ENCODE results near the gene ALKBH5. TPM values are rescaled to one million over a fixed set of nuclear protein-coding genes. Genes with fewer than 3 reads are reported as not detected.

The ALKBH5 gene
- total RNA-seq, 1 donor from 2014 or later = 92.6 TPM

DNA sequence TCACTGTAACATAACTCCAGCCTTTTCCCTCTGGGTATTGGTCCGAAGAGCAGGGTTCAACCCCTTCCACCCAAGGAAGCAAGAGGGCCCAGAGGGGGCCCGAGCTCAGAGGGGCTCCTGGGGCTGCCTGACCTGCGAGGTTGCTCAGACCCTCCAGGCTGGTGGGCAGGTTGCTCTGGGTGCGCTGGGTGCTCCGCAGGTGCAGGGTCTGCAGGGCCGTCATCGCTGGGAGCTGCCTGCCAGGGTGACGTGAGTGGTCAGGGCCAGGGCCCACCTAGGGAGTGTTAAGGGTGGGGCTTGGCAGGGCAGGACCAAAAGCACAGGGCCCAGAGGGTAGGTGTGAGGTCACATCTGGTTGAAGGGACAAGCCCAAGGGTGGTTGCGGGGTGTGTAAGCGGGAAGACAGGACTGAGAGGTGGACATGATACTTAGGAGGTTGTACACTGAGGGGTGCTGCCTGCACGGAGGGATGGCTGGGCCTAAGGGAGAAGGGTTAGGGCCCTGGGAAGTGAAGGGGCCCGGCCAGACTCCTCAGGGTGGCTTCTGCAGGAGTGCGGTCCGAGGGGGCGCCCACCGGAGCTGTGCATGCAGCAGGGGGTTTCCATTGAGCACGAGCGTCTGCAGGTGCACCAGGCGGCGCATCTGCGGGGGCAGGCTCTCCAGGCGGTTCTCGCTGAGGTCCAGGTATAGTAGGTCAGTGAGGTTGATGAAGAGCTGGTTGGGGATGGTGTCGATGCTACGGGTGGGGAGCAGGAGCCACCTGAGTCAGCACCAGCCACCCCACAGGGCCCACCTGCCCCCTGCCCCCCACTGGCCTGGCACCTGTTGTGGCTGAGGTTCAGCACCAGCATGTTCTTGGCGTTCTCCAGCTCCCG is 70.6 kb downstream of the ALKBH5 start:
- H3K79me2 ChIP-seq (ENCODE audit: insufficient read depth, low read length) = peaks cover 46% of the 10 kb centered on the region
- no peak overlapping the region for H3K4me2 ChIP-seq (ENCODE audit: low read length)
- Mint-ChIP-seq H3K36me3 (ENCODE audit: low read depth, unreplicated experiment) (peaks cover 13% of the 10 kb centered on the region), H3K4me3 (ENCODE audit: unreplicated experiment) (no peak overlapping the region), H3K27ac (ENCODE audit: unreplicated experiment) (peak overlapping the region; percentile 12), H3K4me1 (ENCODE audit: low read depth, unreplicated experiment) (peaks cover 11% of the 10 kb centered on the region), H3K9me3 (ENCODE audit: unreplicated experiment) (no peaks in the 10 kb centered on the region), H3K27me3 (ENCODE audit: low read depth, unreplicated experiment) (no peaks in the 10 kb centered on the region)
- no peak overlapping the region for H3K4me3 ChIP-seq (ENCODE audit: insufficient read depth, low read depth, low read length)
- H3K27me3 ChIP-seq (ENCODE audit: insufficient read depth, low read length) = no peaks in the 10 kb centered on the region
- H2AFZ ChIP-seq (ENCODE audit: low read depth, low read length) = no peak overlapping the region
- DNase-seq (ENCODE audit: low read depth) (no peak), FAIRE-seq (no peak)
- TF ChIP-seq EZH2 (IDR thresholded peaks at IDR 0.05; ENCODE audit: insufficient read depth, low read length) = no peak
- no peak overlapping the region for H3K27ac ChIP-seq (ENCODE audit: low read depth, low read length)
- no peak overlapping the region for H3K9ac ChIP-seq (ENCODE audit: low read length)
- peaks cover 13% of the 10 kb centered on the region for H3K4me1 ChIP-seq (ENCODE audit: insufficient read depth, low read length)
- H4K20me1 ChIP-seq (ENCODE audit: insufficient read depth, low read length) = peaks cover 73% of the 10 kb centered on the region
- H3K9me3 ChIP-seq (ENCODE audit: insufficient read depth, low read depth, low read length) = no peaks in the 10 kb centered on the region
- peaks cover 23% of the 10 kb centered on the region for H3K36me3 ChIP-seq (ENCODE audit: insufficient read depth, low read length)

DNA sequence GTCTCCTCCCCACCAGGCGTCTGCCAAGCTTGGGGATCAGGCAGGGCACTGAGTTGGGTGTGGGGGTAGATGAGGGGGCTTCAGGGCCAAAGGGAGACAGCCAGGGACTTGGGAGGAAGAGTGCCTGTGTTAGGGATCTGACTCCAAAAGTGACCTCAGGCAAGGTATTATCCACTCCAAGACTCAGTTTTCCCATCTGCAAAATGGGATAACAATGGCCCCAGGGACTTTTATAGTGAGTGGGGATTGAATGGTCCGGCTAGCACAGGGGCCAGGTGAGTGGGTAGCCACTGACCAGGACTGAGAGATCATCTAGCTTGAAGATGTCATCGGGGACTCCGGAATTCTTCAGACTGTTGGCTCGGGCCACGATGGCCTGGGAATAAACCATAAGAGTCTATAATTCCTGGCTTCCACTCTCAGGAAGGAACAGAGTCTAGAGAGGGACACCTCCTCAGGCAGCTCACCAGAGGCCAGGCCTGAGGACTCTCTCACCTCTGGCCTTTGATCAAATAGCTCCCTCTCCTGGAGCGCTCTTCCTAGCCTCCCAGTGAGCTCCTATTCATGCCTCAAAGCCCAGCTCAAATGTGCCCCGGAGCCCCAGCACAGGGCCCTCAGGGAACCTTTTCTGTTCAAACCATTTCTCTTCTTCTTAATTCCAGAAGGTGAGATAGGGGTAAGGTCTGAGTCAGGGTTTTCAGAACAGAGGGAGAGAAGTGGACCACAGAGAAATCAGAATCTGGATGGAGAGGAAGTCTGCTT is 71.4 kb downstream of the ALKBH5 start:
- H3K27me3 Mint-ChIP-seq (ENCODE audit: low read depth, unreplicated experiment) = no peaks in the 10 kb centered on the region
- no peaks in the 10 kb centered on the region for H3K9me3 Mint-ChIP-seq (ENCODE audit: unreplicated experiment)
- H3K79me2 ChIP-seq (ENCODE audit: insufficient read depth, low read length) = peaks cover 46% of the 10 kb centered on the region
- no peak overlapping the region for H3K9ac ChIP-seq (ENCODE audit: low read length)
- H3K4me1 ChIP-seq (ENCODE audit: insufficient read depth, low read length) = peaks cover 19% of the 10 kb centered on the region
- H3K27me3 ChIP-seq (ENCODE audit: insufficient read depth, low read length) = no peaks in the 10 kb centered on the region
- FAIRE-seq = no peak
- H3K4me1 Mint-ChIP-seq (ENCODE audit: low read depth, unreplicated experiment) = peaks cover 14% of the 10 kb centered on the region
- H2AFZ ChIP-seq (ENCODE audit: low read depth, low read length) = no peak overlapping the region
- no peak overlapping the region for H3K4me3 ChIP-seq (ENCODE audit: insufficient read depth, low read depth, low read length)
- no peak overlapping the region for H3K27ac Mint-ChIP-seq (ENCODE audit: unreplicated experiment)
- H3K9me3 ChIP-seq (ENCODE audit: insufficient read depth, low read depth, low read length) = no peaks in the 10 kb centered on the region
- H3K27ac ChIP-seq (ENCODE audit: low read depth, low read length) = no peak overlapping the region
- peaks cover 13% of the 10 kb centered on the region for H3K36me3 Mint-ChIP-seq (ENCODE audit: low read depth, unreplicated experiment)
- TF ChIP-seq, protein P1, sequence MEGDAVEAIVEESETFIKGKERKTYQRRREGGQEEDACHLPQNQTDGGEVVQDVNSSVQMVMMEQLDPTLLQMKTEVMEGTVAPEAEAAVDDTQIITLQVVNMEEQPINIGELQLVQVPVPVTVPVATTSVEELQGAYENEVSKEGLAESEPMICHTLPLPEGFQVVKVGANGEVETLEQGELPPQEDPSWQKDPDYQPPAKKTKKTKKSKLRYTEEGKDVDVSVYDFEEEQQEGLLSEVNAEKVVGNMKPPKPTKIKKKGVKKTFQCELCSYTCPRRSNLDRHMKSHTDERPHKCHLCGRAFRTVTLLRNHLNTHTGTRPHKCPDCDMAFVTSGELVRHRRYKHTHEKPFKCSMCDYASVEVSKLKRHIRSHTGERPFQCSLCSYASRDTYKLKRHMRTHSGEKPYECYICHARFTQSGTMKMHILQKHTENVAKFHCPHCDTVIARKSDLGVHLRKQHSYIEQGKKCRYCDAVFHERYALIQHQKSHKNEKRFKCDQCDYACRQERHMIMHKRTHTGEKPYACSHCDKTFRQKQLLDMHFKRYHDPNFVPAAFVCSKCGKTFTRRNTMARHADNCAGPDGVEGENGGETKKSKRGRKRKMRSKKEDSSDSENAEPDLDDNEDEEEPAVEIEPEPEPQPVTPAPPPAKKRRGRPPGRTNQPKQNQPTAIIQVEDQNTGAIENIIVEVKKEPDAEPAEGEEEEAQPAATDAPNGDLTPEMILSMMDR (IDR thresholded peaks at IDR 0.05; ENCODE audit: insufficient read depth, low read depth, low read length) = no peak
- TF ChIP-seq EZH2 (IDR thresholded peaks at IDR 0.05; ENCODE audit: insufficient read depth, low read length) = no peak
- H3K36me3 ChIP-seq (ENCODE audit: insufficient read depth, low read length) = peaks cover 20% of the 10 kb centered on the region
- DNase-seq (ENCODE audit: low read depth) = no peak
- H4K20me1 ChIP-seq (ENCODE audit: insufficient read depth, low read length) = peaks cover 71% of the 10 kb centered on the region
- H3K4me3 Mint-ChIP-seq (ENCODE audit: unreplicated experiment) = no peak overlapping the region
- H3K4me2 ChIP-seq (ENCODE audit: low read length) = no peak overlapping the region

DNA sequence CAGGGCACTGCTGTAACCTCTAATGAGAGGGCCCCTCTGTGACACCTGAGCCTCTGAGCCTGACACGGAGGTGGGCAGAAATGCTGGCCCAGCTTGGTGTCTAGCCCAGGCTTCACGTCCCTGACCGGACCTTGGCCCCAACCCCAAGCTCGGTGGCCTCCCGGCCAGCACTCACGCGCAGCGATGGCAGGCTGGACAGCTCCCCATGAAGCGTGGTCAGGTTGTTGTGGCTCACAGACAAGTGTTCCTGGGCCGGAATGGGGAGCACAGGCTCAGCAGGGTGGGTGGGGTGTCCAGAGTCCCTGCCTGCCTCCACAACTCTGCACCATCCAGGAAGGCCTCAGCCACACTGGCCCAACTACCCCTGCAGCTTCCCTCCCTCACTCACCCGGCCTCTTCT is 72.7 kb downstream of the ALKBH5 start:
- H3K4me3 Mint-ChIP-seq (ENCODE audit: unreplicated experiment) = peak overlapping the region; percentile 98
- Histone ChIP-seq H3K27me3 (ENCODE audit: insufficient read depth, low read length) (no peaks in the 10 kb centered on the region), H3K4me3 (ENCODE audit: insufficient read depth, low read depth, low read length) (no peak overlapping the region), H3K4me2 (ENCODE audit: low read length) (peak overlapping the region; percentile 92), H3K9ac (ENCODE audit: low read length) (no peak overlapping the region), H3K9me3 (ENCODE audit: insufficient read depth, low read depth, low read length) (no peaks in the 10 kb centered on the region), H2AFZ (ENCODE audit: low read depth, low read length) (no peak overlapping the region), H3K4me1 (ENCODE audit: insufficient read depth, low read length) (peaks cover 23% of the 10 kb centered on the region), H3K36me3 (ENCODE audit: insufficient read depth, low read length) (peaks cover 14% of the 10 kb centered on the region), H3K27ac (ENCODE audit: low read depth, low read length) (no peak overlapping the region), H4K20me1 (ENCODE audit: insufficient read depth, low read length) (peaks cover 59% of the 10 kb centered on the region), H3K79me2 (ENCODE audit: insufficient read depth, low read length) (peaks cover 52% of the 10 kb centered on the region)
- TF ChIP-seq, protein P1 (IDR thresholded peaks at IDR 0.05; ENCODE audit: insufficient read depth, low read depth, low read length) = no peak
- TF ChIP-seq EZH2 (IDR thresholded peaks at IDR 0.05; ENCODE audit: insufficient read depth, low read length) = no peak
- no peak for FAIRE-seq
- peaks cover 13% of the 10 kb centered on the region for H3K36me3 Mint-ChIP-seq (ENCODE audit: low read depth, unreplicated experiment)
- H3K9me3 Mint-ChIP-seq (ENCODE audit: unreplicated experiment) = no peaks in the 10 kb centered on the region
- peaks cover 15% of the 10 kb centered on the region for H3K4me1 Mint-ChIP-seq (ENCODE audit: low read depth, unreplicated experiment)
- H3K27ac Mint-ChIP-seq (ENCODE audit: unreplicated experiment) = no peak overlapping the region
- H3K27me3 Mint-ChIP-seq (ENCODE audit: low read depth, unreplicated experiment) = no peaks in the 10 kb centered on the region
- no peak for DNase-seq (ENCODE audit: low read depth)
